HepG2 (cell line): ENCODE results near the gene NTN3. TPM values are rescaled to one million over a fixed set of nuclear protein-coding genes. Genes with fewer than 3 reads are reported as not detected.

Experiments used
- AHDC1 ChIP-seq: sonication (generic); formaldehyde crosslinking; IDR thresholded peaks from 2 replicates; pipeline ENCODE4 v1.5.1; 2020; ENCODE audit warnings: mild to moderate bottlenecking, missing genetic modification reagents, borderline replicate concordance
- GABPB1 ChIP-seq: IDR thresholded peaks from 2 replicates; pipeline ENCODE4 v1.6.1; 2016; ENCODE audit warnings: mild to moderate bottlenecking, missing genetic modification reagents, moderate library complexity, missing compliant biosample characterization
- GMEB1 ChIP-seq: sonication (generic); formaldehyde crosslinking; IDR thresholded peaks from 2 replicates; pipeline ENCODE4 v1.5.1; 2020; ENCODE audit warnings: missing genetic modification reagents, mild to moderate bottlenecking, borderline replicate concordance
- HOXA5 ChIP-seq: sonication (generic); formaldehyde crosslinking; IDR thresholded peaks from 2 replicates; pipeline ENCODE4 v1.4.0; 2020; ENCODE audit warnings: missing genetic modification reagents
- MXD1 ChIP-seq: sonication (generic); formaldehyde crosslinking; IDR thresholded peaks from 2 replicates; pipeline ENCODE4 v1.4.0; 2020; ENCODE audit warnings: mild to moderate bottlenecking, missing genetic modification reagents
- PRMT3 ChIP-seq: sonication (generic); formaldehyde crosslinking; IDR thresholded peaks from 2 replicates; pipeline ENCODE4 v1.8.1; 2022; ENCODE audit warnings: low read depth, mild to moderate bottlenecking, moderate library complexity, missing genetic modification reagents, borderline replicate concordance
- TERF1 ChIP-seq: sonication (generic); formaldehyde crosslinking; IDR thresholded peaks from 2 replicates; pipeline ENCODE4 v1.8.0; 2022; ENCODE audit warnings: mild to moderate bottlenecking, missing genetic modification reagents, moderate library complexity
- TOPORS ChIP-seq: sonication (generic); formaldehyde crosslinking; IDR thresholded peaks from 2 replicates; pipeline ENCODE4 v1.8.0; 2023; ENCODE audit warnings: mild to moderate bottlenecking, missing genetic modification reagents
- ZBTB20 ChIP-seq: sonication (generic); formaldehyde crosslinking; IDR thresholded peaks from 2 replicates; pipeline ENCODE4 v1.8.1; 2023; ENCODE audit warnings: missing genetic modification reagents, low read depth, mild to moderate bottlenecking, borderline replicate concordance
- ZNF205 ChIP-seq: IDR thresholded peaks from 2 replicates; pipeline ENCODE4 v1.6.1; 2018; ENCODE audit warnings: missing biosample characterization, missing genetic modification reagents
- ZNF343 ChIP-seq: sonication (generic); formaldehyde crosslinking; IDR thresholded peaks from 2 replicates; pipeline ENCODE4 v1.4.0; 2020; ENCODE audit warnings: mild to moderate bottlenecking, missing genetic modification reagents
- ZNF468 ChIP-seq: sonication (generic); formaldehyde crosslinking; IDR thresholded peaks from 2 replicates; pipeline ENCODE4 v1.8.0; 2022; ENCODE audit warnings: mild to moderate bottlenecking, moderate library complexity, missing genetic modification reagents
- ZNF562 ChIP-seq: sonication (generic); formaldehyde crosslinking; IDR thresholded peaks from 2 replicates; pipeline ENCODE4 v1.8.0; 2022; ENCODE audit warnings: missing genetic modification reagents, borderline replicate concordance
- ZNF672 ChIP-seq: sonication (generic); formaldehyde crosslinking; IDR thresholded peaks from 2 replicates; pipeline ENCODE4 v1.8.1; 2022; ENCODE audit warnings: missing genetic modification reagents
- ZNF770 ChIP-seq: sonication (generic); formaldehyde crosslinking; IDR thresholded peaks from 2 replicates; pipeline ENCODE4 v1.5.0; 2020; ENCODE audit warnings: mild to moderate bottlenecking, missing genetic modification reagents
- ZSCAN29 ChIP-seq: sonication (generic); formaldehyde crosslinking; conservative IDR thresholded peaks from 2 replicates; pipeline ENCODE4 v1.4.0; 2020; ENCODE audit warnings: mild to moderate bottlenecking, missing genetic modification reagents
- polyA plus RNA-seq, 8 experiments: library from polyadenylated mRNA; depleted of rRNA in 3 of 8; stranded (reverse) in 7 of 8; unstranded in 1 of 8; fragments of >200 nt; fragmentation: Illumina TruSeq in 4 of 8; extraction: Trizol in 4 of 8; gene quantifications; 2 replicates each; pipeline versions ENCODE4 v1.2.1 to v1.2.3, GENCODE V29; 2011 to 2016; ENCODE audit warnings: low read depth in 4 of 8, missing spikeins in 1 of 8, mixed read lengths in 1 of 8; ENCODE audit not compliant: insufficient read depth in 1 of 8
- total RNA-seq, 5 experiments: library from RNA; depleted of rRNA; stranded (reverse); fragments of >200 nt; fragmentation: Illumina TruSeq; extraction: Trizol; gene quantifications; 2 replicates each; pipeline ENCODE4 v1.2.3, GENCODE V29; 2016; ENCODE audit warnings: low read depth in 1 of 5

NTN3 gene
- total and polyA plus RNA-seq, 2 of the 13 experiments (the other 11 are each of a cell fraction or from before 2014, with no cell fraction given) = 0.09 to 0.20 TPM

- no peak for TF ChIP-seq ZSCAN29 (CRISPR knock-in tag)
- TF ChIP-seq ZNF205 = no peak
- no peak for TF ChIP-seq ZNF770 (CRISPR knock-in tag)
- TF ChIP-seq ZNF562 (CRISPR knock-in tag) = no peak
- TF ChIP-seq ZNF343 = no peak
- peak; percentile 64; the same call in 1 of the 2 replicates for TF ChIP-seq HOXA5
- TF ChIP-seq AHDC1 (CRISPR knock-in tag) = no peak
- TF ChIP-seq ZNF672 (CRISPR knock-in tag) = no peak
- TF ChIP-seq GABPB1 = peak; percentile 84
- TF ChIP-seq TOPORS (CRISPR knock-in tag) = no peak
- TF ChIP-seq PRMT3 (CRISPR knock-in tag) = no peak
- TF ChIP-seq TERF1 (CRISPR knock-in tag) = no peak
- TF ChIP-seq ZNF468 = no peak
- TF ChIP-seq ZBTB20 (CRISPR knock-in tag) = no peak
- TF ChIP-seq MXD1 = peak; percentile 81
- no peak; the same call in 1 of the 2 replicates for TF ChIP-seq GMEB1
These were observed 41.9 kb upstream of the NTN3 start, which contains the start of gene CCNF (continued) for GRCh38 chr16:2429034-2429770.
